ENCODE data around the gene LRRC74B.
"Not testable (repeated sequence)": the region's sequence is repeated elsewhere in the genome, so short reads cannot be mapped to it uniquely, and the experiment has no call there.

The LRRC74B gene

GRCh38 chr22:21045585-21046294 lies at the start of gene LRRC74B:
Gene LRRC74B, plus strand, starts transcription at chr22:21045946. Its CDS starts 41 bp downstream, at chr22:21045987.
- DNase-seq: peak; percentile 58

DNA sequence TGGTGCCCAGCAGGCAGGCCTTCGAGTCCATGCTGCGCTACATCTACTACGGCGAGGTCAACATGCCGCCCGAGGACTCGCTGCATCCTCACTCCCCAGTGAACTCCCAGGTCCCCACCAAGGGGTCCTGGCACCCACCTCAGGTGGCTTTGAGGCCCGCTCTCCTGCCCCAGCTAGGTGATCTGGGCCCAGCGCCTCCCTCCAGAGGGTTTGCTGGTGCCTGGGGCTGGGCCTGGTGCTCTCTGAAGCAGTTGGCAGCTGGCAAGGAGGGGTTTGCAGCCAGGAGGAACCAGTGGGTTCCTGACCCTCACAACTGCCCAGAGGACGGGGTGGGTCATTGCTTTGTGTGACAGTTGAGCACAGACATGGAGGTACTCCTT lies 49.7 kb upstream of the LRRC74B start:
- DNase-seq: no peak

- DNase-seq: no peak
Measured at GRCh38 chr22:20996598-20997535, 48.9 kb upstream of the LRRC74B start.

- DNase-seq: no peak
Measured at GRCh38 chr22:20997536-20998257, 48.0 kb upstream of the LRRC74B start.

DNA sequence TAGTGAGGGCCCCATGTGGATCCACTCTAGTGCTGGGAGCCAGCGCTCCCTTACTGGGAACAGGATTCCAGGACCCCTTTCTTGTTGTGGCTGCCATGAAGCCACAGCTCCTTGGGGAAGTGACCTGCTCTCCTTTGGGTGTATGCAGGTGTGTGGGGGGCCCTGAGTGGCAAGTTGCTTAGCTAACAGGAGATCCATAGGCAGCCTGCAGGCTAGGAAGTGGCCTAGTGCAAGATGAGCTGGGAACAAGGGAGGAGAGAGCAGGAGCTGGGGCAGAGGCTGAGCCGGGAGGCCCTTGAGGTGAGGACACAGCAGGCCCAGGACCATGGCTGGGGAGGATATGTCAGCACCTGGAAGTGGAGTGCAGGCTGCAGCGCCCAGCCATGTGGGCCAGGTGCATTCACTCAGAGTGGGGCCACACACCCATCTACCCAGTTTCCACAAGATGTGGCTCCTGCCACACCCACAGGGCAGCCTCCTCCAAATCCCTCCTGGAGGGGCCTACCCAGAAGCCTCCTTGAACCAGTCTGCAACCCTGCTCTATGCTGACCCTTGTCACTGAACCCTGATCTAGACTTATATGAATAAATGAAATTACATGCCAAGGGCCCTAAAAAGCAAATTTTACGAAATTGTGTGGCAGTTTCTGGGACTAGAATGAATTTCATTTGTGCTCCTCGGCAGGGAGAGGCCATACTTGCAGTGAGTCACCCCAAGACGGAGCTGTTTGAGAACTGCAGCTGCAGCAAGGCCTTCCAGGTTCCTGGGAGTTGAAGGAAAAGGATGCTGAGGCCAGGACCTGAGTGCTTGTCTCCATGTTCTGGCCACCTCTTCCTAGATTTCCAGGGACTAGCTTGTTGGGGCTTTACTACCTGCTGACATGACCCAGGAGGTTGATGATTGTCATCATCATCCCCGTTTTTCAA lies 47.1 kb upstream of the LRRC74B start:
- DNase-seq: no peak

DNA sequence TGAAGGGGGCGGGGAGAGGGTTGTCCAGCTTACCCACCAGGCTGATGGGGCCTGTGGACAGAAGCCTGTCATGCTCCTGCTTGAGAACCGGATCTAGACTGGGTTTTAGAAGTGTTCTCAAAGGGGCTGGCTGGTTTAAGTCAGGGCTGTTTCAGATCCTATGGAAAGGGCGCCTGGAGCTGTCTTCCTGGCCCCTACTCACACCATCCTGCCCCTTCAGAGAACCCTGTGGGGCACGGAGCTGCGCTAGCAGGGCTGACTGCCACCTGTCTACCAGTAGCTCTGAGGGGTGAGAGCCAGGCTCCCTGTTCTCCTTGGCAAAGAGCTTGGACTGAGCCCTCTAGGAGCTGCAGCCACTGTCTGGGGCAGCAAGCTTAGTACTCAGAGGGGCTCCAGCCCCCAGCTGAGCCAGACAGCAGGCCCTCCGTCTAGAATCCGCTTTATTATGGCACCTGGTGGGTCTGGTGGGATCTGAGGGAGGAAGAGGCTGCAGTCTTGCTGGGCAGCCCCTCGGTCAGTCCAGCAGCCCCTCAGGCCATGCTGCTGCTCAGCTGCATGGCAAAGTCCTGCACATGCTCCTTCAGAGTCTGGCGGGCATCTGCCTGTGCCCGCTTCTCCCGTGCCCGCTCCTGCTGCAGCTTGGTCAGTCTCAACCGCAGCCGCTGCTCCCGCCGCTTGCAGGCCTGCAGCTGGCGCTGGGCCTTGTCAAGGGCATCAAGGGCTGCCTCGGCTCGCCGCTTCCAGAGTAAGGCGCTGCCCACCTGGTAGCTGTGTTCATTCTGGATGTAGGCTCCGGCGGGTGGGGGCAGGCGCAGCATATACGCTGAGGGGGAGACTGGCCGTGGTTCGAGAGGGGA lies 46.2 kb upstream of the LRRC74B start:
- no peak for DNase-seq

DNA sequence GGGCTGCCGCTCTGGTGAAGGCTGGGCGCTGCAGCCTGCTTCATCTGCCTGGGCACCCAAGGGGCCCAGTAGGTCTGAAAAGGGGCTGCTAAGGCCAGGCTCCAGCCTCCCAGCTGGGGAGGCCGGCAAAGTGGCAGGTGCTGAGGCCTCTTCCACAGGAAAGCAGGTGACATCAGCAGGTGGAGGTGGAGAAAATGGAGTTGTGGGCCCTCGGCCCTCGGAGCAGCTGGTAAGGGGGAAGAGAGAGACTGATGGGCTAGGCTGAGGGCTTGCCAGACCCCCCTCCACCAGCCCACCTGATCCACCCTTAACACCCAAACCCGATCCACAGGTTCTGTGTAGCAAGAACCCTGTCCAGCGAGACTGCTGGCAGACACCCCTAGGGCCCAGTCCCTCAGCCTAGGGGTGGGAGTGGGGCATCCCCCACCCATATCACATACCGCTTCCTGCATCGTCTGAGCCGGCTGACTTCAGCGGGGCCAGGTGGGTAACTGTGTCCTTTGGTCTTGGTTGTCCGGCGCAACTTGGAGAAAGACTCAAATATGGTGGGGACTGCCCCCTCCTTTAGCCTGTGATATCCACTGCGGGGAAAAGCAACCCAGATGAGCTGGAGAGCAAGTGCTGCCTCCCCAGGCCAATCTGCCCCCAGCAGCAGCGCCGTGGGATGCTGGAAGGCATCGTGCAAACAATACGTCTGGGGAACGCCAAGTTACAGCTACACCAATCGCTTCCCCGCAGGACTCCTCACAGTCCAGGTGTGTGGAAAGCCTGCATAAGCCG lies 45.3 kb upstream of the LRRC74B start:
- DNase-seq: no peak

- DNase-seq: no peak
Measured at GRCh38 chr22:21000987-21001600, 44.7 kb upstream of the LRRC74B start.

- peak; percentile 86 for DNase-seq
Measured at GRCh38 chr22:21001601-21002325, 44.0 kb upstream of the LRRC74B start, which contains the start of gene THAP7. Gene THAP7, minus strand, starts transcription at chr22:21002118. Its CDS starts 207 bp downstream, at chr22:21001911.

DNA sequence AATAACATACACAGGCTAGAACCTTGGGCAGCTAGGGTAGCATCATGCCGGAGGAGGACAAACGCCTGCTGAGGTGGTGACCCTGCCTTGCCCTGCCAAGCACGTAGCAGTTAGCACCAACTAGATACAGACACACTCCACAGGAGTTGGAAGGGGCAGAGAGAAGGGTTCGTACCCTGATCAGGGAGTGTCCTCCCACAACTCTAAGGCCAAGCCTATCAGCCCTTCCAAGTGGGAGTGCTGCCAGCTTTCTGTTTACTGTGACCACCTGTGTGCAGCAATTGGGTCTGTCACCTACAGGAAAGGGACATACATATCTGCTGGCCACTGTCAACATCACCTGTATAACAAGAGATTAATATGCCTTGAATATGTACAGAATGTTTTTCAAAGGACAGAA lies 42.0 kb upstream of the LRRC74B start:
- no peak for DNase-seq

- not testable (repeated sequence) for DNase-seq
Measured at GRCh38 chr22:21009208-21009607, 36.5 kb upstream of the LRRC74B start.

- no peak for DNase-seq
Measured at GRCh38 chr22:21009638-21010425, 35.9 kb upstream of the LRRC74B start.

DNA sequence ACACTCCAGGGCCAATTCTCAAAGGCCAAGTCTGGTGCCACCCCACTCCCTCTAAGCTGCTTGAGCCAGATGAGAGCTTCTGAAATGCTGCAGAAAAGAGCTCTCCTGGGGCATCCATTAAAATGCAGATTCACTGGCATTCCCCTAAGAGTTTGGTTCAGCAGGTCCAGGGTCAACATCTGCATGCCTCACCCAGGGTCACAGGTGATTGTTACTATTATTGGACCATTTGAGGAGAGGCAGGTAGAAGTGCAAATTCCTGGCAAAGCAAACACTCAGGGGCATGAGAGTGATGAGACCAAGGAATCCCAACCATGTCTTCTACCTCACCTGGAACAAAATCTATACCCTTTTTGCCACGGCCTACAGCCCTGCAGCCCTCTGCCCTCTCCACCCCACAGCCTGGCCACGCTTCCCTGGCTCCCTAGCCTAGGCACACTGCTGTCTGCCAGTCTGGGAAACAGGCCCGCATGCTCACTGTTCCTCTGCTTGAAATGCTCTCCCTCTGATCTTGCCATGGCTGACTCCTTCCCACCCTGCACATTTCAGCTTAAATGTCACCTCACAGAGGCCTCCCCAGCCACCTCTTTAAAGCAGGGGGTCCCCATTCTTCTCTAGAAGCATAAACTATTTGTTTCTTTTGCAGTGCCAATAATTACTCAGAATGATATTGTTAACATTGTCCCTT lies 35.2 kb upstream of the LRRC74B start:
- no peak for DNase-seq

- peak; percentile 54 for DNase-seq
Measured at GRCh38 chr22:21012446-21013407, 33.0 kb upstream of the LRRC74B start.

GRCh38 chr22:21013657-21014201 lies 32.0 kb upstream of the LRRC74B start:
- no peak for DNase-seq

GRCh38 chr22:21014202-21014725 lies 31.5 kb upstream of the LRRC74B start:
- peak; percentile 94 for DNase-seq
